NCI-H187 treated with DMSO at 0.1 percent for 48 hours (cell line): ENCODE measurements around the gene ANKRD10.

Experiments used
- DNase-seq: peaks from one replicate; lab custom pipeline; 2025; lab: John Stamatoyannopoulos, UW

ANKRD10 gene

DNA sequence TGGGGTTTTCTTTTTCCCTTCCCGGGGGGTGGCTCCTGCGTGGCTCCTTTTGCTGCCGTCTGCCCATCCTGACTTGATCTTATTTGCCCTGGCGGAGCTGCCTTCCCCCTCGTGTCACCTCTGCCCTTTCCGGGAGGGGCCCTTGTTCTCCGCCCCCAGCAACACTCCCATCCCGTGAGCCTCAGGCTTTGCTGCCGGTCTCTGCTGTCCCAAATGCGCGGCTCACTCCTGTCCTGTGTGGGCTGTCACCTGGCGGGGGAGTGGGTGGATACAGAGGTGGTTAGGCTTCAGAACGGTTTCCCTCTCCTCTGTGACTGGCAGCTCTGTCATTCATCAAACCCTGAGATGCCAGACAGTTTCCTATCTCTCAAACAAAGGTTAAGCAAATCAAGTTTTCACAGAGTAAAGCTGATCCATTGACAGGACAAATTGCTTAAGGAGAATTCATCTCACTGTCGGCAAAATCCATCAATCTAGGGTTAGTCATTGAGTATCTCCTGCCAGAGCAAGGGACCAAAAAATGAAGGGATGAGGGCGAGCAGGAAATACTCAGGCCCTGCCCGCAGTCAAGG is 84.0 kb downstream of the ANKRD10 start:
- no peak for DNase-seq

DNA sequence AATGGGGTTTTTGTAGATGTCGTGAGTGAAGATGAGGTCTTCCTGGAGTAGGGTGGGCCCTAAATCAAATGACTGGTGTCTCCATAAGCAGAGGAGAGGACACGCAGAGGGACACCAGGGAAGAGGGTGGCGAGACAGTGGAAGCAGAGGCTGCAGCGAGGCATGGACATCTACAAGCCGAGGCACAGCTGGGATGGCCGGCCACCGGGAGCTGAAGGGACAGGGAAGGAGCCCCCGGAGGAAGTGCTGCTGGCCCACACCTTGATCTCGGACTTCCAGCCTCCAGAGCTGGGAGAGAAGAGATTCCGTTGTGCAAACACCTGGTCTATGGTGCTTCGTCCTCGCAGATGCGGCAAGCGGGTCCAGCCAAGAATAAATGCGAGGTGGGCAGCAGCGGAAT is 84.5 kb downstream of the ANKRD10 start:
- no peak for DNase-seq

GRCh38 chr13:110829486-110829885 is 85.4 kb downstream of the ANKRD10 start:
- DNase-seq = no peak

DNA sequence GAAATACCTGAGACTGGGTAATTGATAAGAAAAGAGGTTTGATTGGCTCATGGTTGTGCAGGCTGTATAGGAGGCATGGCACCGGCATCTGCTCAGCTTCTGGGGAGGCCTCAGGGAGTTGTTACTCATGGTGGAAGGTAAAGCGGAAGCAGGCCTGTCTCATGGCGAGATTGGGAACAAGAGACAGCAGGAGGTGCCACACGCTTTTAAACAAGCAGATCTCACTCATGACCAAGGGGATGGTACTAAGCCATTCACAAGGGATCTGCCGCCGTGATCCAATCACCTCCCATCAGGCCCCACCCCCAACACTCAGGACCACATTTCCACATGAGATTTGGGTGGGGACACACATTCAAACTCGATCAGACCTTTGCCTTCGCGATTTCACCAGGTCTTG is 86.2 kb downstream of the ANKRD10 start:
- DNase-seq = no peak
